HG02623 (cell line): Measurements from ENCODE around the gene NOL12.

ENCODE experiments used
- ATAC-seq: cut with Tn5 transposase; IDR thresholded peaks from one replicate; pipeline ENCODE4 v1.9.1; 2021; ENCODE audit warnings: moderate library complexity; ENCODE audit not compliant: unreplicated experiment

The NOL12 gene

GRCh38 chr22:37659066-37659896, 26.9 kb upstream of the NOL12 start:
- peak; percentile 11 for ATAC-seq

- no peak for ATAC-seq
Measured at GRCh38 chr22:37659897-37660708, 26.0 kb upstream of the NOL12 start.

- ATAC-seq: no peak
Measured at GRCh38 chr22:37660709-37661045, 25.5 kb upstream of the NOL12 start.

- ATAC-seq: no peak
Measured at GRCh38 chr22:37661160-37661924, 24.8 kb upstream of the NOL12 start.

GRCh38 chr22:37662039-37662438, 24.1 kb upstream of the NOL12 start:
- no peak for ATAC-seq

GRCh38 chr22:37663521-37664140, 22.5 kb upstream of the NOL12 start:
- no peak for ATAC-seq

GRCh38 chr22:37664249-37665101, 21.7 kb upstream of the NOL12 start:
- ATAC-seq: no peak

GRCh38 chr22:37665487-37665886, 20.7 kb upstream of the NOL12 start:
- no peak for ATAC-seq

GRCh38 chr22:37669586-37669985, 16.6 kb upstream of the NOL12 start:
- no peak for ATAC-seq

- no peak for ATAC-seq
Measured at GRCh38 chr22:37672206-37672919, 13.8 kb upstream of the NOL12 start.

- ATAC-seq: no peak
Measured at GRCh38 chr22:37672920-37673455, 13.2 kb upstream of the NOL12 start.

- no peak for ATAC-seq
Measured at GRCh38 chr22:37674248-37674647, 11.9 kb upstream of the NOL12 start.

- no peak for ATAC-seq
Measured at GRCh38 chr22:37674951-37675929, 10.9 kb upstream of the NOL12 start, which contains the start of gene LGALS1. LGALS1 (plus strand) TSS chr22:37675636; CDS start chr22:37675703, 67 bp downstream.

- ATAC-seq: no peak
Measured at GRCh38 chr22:37675930-37676735, 10.0 kb upstream of the NOL12 start.

GRCh38 chr22:37676736-37677492, 9.2 kb upstream of the NOL12 start:
- peak; percentile 71 for ATAC-seq

- ATAC-seq: peak; percentile 2
Measured at GRCh38 chr22:37677493-37677974, 8.6 kb upstream of the NOL12 start.
